ENCODE measurements around the gene ST6GALNAC1.

DNA sequence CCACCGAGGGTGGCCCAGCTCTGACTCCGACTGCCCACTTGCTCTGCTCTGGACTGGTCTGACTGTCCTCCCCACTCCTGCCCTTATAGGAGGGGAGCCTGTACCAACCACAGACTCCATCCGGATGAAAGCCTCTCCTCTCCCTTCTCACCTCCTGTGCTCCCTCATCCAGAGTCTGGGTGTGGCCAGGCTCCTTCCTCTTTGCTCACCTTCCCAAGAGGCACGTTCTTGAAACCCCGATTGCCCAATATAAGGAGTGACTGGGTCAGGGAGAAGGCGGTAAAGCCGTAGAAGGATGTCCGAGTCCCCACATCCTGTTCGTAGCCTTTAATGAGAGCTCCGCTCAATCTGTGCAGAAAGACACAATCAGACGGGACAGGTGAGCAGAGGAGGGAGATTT, 17.1 kb downstream of the ST6GALNAC1 start:
- TF ChIP-seq, protein P1, sequence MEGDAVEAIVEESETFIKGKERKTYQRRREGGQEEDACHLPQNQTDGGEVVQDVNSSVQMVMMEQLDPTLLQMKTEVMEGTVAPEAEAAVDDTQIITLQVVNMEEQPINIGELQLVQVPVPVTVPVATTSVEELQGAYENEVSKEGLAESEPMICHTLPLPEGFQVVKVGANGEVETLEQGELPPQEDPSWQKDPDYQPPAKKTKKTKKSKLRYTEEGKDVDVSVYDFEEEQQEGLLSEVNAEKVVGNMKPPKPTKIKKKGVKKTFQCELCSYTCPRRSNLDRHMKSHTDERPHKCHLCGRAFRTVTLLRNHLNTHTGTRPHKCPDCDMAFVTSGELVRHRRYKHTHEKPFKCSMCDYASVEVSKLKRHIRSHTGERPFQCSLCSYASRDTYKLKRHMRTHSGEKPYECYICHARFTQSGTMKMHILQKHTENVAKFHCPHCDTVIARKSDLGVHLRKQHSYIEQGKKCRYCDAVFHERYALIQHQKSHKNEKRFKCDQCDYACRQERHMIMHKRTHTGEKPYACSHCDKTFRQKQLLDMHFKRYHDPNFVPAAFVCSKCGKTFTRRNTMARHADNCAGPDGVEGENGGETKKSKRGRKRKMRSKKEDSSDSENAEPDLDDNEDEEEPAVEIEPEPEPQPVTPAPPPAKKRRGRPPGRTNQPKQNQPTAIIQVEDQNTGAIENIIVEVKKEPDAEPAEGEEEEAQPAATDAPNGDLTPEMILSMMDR (IDR thresholded peaks at IDR 0.05; ENCODE audit: poor library complexity) = no peak
- no peak for TF ChIP-seq EZH2phosphoT487 (IDR thresholded peaks at IDR 0.05; ENCODE audit: low read depth, severe bottlenecking, unreplicated experiment)
